Loucy (cell line): ENCODE data around the gene MAP3K13.
A peak's percentile ranks its signal among the peaks of the same experiment; 100 is the strongest.

Experiments used
- H2AFZ ChIP-seq: fragments of 200-600 bp; sonication (generic); 2 replicates; pipeline ENCODE4 v1.6.0; 2016; ENCODE audit warnings: antibody characterized with exemption, mild to moderate bottlenecking, low read length, moderate library complexity
- H3F3A ChIP-seq: fragments of 200-600 bp; 2 replicates; pipeline ENCODE4 v1.6.0; 2016; ENCODE audit warnings: antibody characterized with exemption, low read depth, mild to moderate bottlenecking
- H3K27me3 ChIP-seq: fragments of 200-600 bp; sonication (generic); 2 replicates; pipeline ENCODE4 v1.6.1; 2014; ENCODE audit warnings: low read length, mild to moderate bottlenecking; ENCODE audit not compliant: insufficient read depth, poor library complexity, severe bottlenecking
- H3K36me3 ChIP-seq: fragments of 200-600 bp; sonication (generic); 2 replicates; pipeline ENCODE4 v1.6.1; 2016; ENCODE audit warnings: low read length; ENCODE audit not compliant: insufficient read depth
- H3K4me1 ChIP-seq: fragments of 200-600 bp; sonication (generic); 2 replicates; pipeline ENCODE4 v1.5.1; 2014; ENCODE audit warnings: low read length, mild to moderate bottlenecking; ENCODE audit not compliant: insufficient read depth, poor library complexity, severe bottlenecking
- H3K4me2 ChIP-seq: fragments of 200-600 bp; sonication (generic); 2 replicates; pipeline ENCODE4 v1.6.0; 2014; ENCODE audit warnings: antibody characterized with exemption, low read length, low read depth, mild to moderate bottlenecking; ENCODE audit not compliant: poor library complexity, severe bottlenecking
- H3K4me3 ChIP-seq: fragments of 200-600 bp; sonication (generic); 2 replicates; pipeline ENCODE4 v1.5.1; 2014; ENCODE audit warnings: low read length, mild to moderate bottlenecking, mixed read lengths; ENCODE audit not compliant: poor library complexity, severe bottlenecking
- H3K79me2 ChIP-seq: fragments of 200-600 bp; sonication (generic); 2 replicates; pipeline ENCODE4 v1.6.1; 2014; ENCODE audit warnings: low read length; ENCODE audit not compliant: insufficient read depth
- H3K9ac ChIP-seq: fragments of 200-600 bp; sonication (generic); 2 replicates; pipeline ENCODE4 v1.6.0; 2014; ENCODE audit warnings: mild to moderate bottlenecking, low read depth, low read length, moderate library complexity; ENCODE audit not compliant: poor library complexity, severe bottlenecking
- H3K9me2 ChIP-seq: fragments of 200-600 bp; sonication (generic); replicated peaks from 2 replicates; pipeline ENCODE4 v1.6.1; 2016; ENCODE audit warnings: low read depth, low read length, mixed read lengths
- H3K9me3 ChIP-seq: fragments of 200-600 bp; sonication (generic); 2 replicates; pipeline ENCODE4 v1.6.1; 2014; ENCODE audit warnings: mild to moderate bottlenecking, antibody characterized with exemption, low read length, low read depth; ENCODE audit not compliant: insufficient read depth
- H4K20me1 ChIP-seq: fragments of 200-600 bp; sonication (generic); 2 replicates; pipeline ENCODE4 v1.6.0; 2014; ENCODE audit warnings: antibody characterized with exemption, low read length, mild to moderate bottlenecking; ENCODE audit not compliant: insufficient read depth, poor library complexity, severe bottlenecking
- CTCF ChIP-seq: fragments of 200-600 bp; sonication (generic); conservative IDR thresholded peaks from 2 replicates; pipeline ENCODE4 v1.5.1; 2014; ENCODE audit warnings: mild to moderate bottlenecking, antibody characterized with exemption, low read length
- EZH2phosphoT487 ChIP-seq: fragments of 200-600 bp; IDR thresholded peaks from 2 replicates; pipeline ENCODE4 v1.6.1; 2018; ENCODE audit warnings: antibody characterized with exemption, mild to moderate bottlenecking, moderate library complexity, borderline replicate concordance

Gene MAP3K13

GRCh38 chr3:185498503-185499396 is 135.8 kb downstream of the MAP3K13 start, which contains the start of gene TMEM41A:
TSS of gene TMEM41A (minus strand) at chr3:185499035. CDS start at chr3:185498961, 74 bp downstream.
- peak within 1 kb of the TSS; percentile 93 for H2AFZ ChIP-seq
- H3K4me1 ChIP-seq, result peaks cover 17% of the 10 kb centered on the region
- H3K79me2 ChIP-seq, result peaks cover 27% of the 10 kb centered on the region
- H3K9me2 ChIP-seq, result 0 out of 2 replicates have a peak, but pooled peaks cover under 1% of the 10 kb centered on the region
- peak within 1 kb of the TSS; percentile 91 for H3K9ac ChIP-seq
- H3K4me3 ChIP-seq, result peak within 1 kb of the TSS; percentile 89
- H3K9me3 ChIP-seq, result no peaks in the 10 kb centered on the region
- TF ChIP-seq CTCF (no peak), EZH2phosphoT487 (no peak)
- no peaks in the 10 kb centered on the region for H3K27me3 ChIP-seq
- H3K4me2 ChIP-seq, result peak within 1 kb of the TSS; percentile 91
- H3K36me3 ChIP-seq, result peaks cover 21% of the 10 kb centered on the region; the same call in 1 of the 2 replicates
- no peaks in the 10 kb centered on the region for H3F3A ChIP-seq
- peaks cover 12% of the 10 kb centered on the region for H4K20me1 ChIP-seq

- Histone ChIP-seq H3K4me2 (no peak overlapping the region), H3K79me2 (peaks cover 5% of the 10 kb centered on the region)
Measured at GRCh38 chr3:185502987-185503386, 140.1 kb downstream of the MAP3K13 start.

GRCh38 chr3:185503521-185503920 is 140.6 kb downstream of the MAP3K13 start:
- Histone ChIP-seq H3K4me2 (no peak overlapping the region), H3K9me2 (0 out of 2 replicates have a peak, but pooled peaks cover 5% of the 10 kb centered on the region), H3F3A (no peaks in the 10 kb centered on the region), H3K9ac (no peak overlapping the region), H2AFZ (no peak overlapping the region), H3K36me3 (no peaks in the 10 kb centered on the region), H3K4me3 (no peak overlapping the region), H3K4me1 (no peaks in the 10 kb centered on the region), H4K20me1 (no peaks in the 10 kb centered on the region), H3K27me3 (no peaks in the 10 kb centered on the region), H3K9me3 (no peaks in the 10 kb centered on the region), H3K79me2 (no peaks in the 10 kb centered on the region)
- TF ChIP-seq CTCF (no peak), EZH2phosphoT487 (no peak)

More at GRCh38 chr3:185502987-185503386, 140.1 kb downstream of the MAP3K13 start:
- Histone ChIP-seq H3K9ac (no peak overlapping the region), H3K4me3 (no peak overlapping the region), H3F3A (no peaks in the 10 kb centered on the region), H3K9me3 (no peaks in the 10 kb centered on the region), H3K27me3 (no peaks in the 10 kb centered on the region), H2AFZ (no peak overlapping the region), H4K20me1 (peaks cover under 1% of the 10 kb centered on the region), H3K9me2 (0 out of 2 replicates have a peak, but pooled peaks cover 5% of the 10 kb centered on the region), H3K4me1 (no peaks in the 10 kb centered on the region), H3K36me3 (no peaks in the 10 kb centered on the region)
- no peak for TF ChIP-seq CTCF
- no peak for TF ChIP-seq EZH2phosphoT487
